GM18508 (cell line): ENCODE data around the gene KMT2E.
"Not testable (repeated sequence)": the region's sequence is repeated elsewhere in the genome, so short reads cannot be mapped to it uniquely, and the experiment has no call there.

Experiments used
- ATAC-seq: cut with Tn5 transposase; IDR thresholded peaks from one replicate; pipeline ENCODE4 v1.9.1; 2021; ENCODE audit warnings: moderate number of reproducible peaks; ENCODE audit not compliant: insufficient read depth, unreplicated experiment

KMT2E gene

DNA sequence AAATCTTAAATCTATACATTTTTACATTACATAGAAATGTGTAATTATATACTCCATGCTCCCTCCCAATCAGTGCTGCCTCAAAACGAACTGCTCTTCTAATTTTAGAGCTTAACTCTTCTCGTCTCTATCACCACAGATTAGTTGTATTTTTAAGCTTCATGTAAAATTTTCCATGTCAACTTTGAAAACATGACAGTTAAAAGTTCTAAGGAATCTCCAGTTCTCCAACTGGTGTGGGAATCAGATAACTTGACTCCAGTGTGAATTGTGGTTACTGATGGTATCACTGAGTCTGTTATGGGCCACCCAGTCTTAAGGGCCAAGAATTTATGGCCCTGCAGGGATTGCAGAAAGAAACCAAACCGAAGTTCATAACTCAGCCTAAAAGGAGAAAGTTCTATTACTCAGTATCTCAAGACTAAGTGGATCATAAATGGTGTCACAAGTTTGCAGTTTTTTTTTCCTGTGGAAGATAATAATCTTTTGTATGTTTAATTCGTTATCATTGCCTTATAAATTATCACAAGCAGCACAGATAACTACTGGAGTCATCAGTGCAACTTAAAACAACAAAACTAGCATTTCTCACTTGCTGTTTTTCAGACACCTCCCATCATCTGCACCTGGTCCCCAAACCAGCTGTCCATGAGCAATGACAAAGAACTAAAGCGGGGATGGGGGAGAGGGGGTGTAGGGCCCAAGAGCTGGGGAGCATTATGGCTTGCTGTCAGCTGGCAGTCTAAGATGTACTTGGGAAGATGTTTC lies 31.5 kb upstream of the KMT2E start:
- ATAC-seq: no peak

DNA sequence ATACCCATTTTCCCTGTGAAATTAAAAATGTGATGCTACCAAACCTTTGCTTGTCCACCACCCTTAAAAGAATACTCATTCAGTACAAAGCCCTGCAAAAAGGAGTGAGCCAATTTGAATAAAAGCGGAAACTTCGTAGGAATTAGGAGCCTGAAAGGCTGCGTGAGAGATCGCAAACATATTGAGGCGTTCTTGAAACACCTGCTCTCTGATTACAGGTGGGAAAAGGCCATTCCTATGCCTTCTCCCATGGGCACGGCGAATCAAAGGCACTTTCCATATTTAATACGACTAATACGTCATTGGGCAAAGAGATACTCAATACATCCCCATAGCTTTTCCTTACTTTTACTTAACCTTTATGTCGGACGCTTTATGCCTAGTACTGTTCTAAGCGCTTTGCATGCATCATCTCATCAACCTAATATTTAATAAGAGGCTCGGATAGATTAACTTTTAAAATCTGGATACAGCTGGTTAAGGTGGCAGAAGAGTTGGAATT lies 30.9 kb upstream of the KMT2E start:
- no peak for ATAC-seq

DNA sequence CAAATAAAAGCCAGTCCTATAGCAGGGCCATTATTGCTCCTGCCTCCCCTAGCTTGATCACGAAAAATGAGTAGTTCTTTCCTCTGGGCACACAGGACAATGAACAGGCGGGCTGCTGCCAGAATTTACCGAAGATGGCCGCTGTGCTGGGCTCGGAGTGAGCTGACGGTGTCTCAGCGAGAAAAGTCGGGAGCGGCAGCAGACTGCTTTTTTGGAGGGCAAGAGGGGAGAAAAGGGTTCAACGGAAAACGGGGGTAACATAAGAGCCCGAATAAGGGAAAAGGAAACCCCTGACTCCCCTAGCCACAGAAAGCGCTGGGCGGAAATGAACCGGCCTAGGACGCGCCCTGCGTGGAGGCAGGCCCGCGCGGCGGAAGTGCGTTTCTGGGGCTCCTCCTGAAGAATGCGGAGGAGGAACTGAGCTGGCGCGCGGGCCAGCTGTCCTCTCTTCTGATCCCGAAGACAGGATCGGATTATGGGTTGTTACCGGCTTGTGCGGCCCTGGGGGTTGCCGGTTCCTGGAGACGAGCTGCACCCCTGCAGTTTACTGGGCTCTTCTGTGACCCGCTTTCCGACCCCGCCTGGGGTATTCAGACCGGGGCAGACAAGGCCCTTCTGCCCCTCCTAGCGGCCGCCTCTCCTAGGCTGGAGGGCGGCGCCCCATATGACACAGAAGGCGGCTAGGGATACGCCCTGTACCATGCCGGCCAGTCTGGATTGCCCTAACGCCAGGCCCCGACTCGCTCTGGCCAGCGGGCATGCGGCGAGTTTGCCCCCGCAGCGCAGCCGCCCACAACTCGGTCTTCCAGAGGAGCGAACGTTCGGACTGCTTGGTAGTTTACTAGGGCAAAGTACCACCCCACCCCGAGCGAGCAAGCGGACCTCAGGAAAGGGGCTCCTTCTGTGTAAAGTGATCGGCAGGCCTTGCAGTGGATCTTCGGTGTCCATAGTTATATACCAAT lies 30.1 kb upstream of the KMT2E start:
- peak; percentile 59 for ATAC-seq

DNA sequence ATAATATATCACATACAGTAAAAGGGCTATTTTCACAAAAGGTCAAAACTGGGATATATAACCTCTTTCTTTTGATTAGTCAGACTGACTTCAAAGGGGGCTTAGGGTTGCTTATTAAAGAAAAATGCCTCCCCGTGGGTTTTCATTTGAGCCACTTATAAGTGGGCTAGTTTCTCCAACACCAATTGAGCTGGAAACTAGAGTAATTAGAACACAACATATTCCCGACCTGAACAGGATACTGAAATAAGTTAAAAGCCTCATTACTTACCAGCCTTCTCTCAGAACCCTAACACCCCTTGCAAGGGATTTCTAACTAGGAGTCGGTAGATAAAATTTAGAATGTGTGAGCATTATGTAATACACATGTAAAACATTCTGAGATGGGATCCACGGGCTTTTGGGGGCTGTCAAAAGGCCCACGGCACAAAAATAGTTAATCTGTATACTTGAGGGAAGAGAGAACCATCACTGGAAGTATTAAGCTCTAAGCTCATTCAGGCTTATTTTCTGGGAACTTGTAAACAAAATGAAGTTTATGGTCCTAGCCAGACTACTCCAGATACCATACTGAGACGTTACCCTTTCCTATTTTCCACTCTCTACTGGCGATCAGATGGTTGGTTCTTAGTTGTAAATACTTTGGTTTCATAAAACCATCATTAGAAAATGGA lies 29.3 kb upstream of the KMT2E start:
- ATAC-seq: no peak

DNA sequence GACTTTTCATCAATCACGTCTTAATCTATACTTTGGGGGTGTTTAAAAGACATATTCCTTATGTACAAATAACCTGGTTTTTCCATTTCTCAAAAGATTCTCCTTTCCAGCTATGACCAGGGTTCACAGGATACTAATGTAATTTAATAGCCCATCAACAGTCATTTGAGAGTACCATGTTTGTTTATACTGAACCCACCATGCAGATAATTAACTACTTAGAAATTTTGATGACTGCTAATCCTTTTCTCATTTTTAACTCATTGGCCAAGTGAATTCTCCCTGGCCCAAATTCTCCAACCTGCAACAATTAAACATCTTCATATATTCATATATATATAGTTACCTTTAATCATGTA lies 28.8 kb upstream of the KMT2E start:
- ATAC-seq: no peak

DNA sequence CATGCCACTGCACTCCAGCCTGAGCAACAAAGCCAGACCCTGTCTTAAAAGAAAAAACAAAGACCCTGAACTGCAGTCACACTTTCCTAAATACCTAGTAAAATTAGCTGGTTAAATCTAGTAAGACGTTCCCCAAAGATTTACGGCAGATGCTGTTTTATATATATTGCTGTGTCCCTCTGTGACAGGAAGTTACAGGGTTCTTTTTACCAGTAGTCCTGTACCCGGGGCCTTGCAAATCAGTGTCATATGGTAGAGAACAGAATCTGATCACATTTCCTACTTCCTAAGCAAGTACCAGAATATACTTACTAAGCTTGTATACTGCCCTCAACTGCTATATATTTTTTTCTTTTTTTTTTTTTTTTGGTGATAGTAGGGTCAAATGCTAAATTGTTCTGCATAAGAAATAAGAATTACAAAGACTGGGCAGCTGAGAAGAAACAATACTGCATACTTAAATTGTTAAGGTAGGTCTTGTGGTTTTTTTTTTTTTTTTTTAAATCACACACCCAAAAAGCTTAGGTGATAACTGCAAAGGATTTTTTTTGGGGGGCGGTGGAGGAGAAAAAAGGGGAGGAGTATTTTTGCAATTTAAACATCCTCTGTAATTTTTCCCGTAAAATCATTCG lies 27.3 kb upstream of the KMT2E start:
- ATAC-seq: no peak

DNA sequence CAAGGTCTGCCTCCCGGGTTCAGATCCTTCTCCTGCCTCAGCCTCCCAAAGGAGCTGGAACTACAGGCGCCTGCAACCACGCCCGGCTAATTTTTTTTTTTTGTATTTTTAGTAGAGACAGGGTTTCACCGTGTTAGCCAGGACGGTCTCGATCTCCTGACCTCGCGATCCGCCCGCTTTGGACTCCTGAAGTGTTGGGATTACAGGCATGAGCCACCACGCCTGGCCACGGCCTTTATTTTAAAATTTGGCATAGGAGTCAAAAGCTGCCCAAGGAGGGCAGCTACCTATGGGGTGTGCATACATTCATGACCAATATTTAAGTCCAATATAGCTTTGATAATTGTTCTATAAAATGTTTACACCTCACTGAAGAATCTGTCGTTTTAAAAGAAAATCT lies 26.6 kb upstream of the KMT2E start:
- ATAC-seq: not testable (repeated sequence)

DNA sequence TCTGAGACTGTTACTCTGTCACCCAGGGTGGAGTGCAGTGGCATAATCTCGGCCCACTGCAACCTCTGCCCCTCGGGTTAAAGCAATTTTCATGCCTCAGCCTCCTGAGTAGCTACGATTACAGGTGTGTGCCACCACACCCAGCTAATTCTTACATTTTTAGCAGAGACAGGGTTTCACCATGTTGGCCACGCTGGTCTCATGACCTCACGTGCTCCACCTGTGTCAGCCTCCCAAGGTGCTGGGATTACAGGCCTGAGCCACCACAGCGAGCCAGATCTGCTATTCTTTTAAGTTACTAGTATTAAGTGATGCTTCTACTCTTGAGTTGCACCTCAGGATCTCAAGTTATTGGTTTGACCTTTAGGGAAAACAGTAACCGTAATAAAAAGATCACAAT lies 23.0 kb upstream of the KMT2E start:
- ATAC-seq: no peak

DNA sequence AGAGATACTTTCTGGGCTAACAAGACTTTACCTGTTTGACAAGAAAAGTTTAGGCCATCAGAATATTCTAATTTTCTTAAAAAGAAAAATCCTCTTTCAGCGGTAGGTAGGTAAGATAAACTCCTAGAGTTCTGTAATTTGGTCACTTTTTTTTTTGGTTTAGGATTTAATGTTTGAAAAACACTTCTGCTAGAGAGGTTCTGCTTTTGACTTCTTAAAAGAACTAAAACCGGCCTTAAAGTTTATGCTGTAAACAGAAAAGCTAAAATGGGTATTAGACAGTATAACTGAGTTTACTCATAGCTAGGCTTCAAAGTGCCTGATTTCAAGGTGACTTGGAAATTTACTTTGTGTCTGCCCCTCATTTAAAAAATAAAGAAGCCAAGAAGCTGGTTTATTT lies 21.7 kb upstream of the KMT2E start:
- ATAC-seq: no peak

DNA sequence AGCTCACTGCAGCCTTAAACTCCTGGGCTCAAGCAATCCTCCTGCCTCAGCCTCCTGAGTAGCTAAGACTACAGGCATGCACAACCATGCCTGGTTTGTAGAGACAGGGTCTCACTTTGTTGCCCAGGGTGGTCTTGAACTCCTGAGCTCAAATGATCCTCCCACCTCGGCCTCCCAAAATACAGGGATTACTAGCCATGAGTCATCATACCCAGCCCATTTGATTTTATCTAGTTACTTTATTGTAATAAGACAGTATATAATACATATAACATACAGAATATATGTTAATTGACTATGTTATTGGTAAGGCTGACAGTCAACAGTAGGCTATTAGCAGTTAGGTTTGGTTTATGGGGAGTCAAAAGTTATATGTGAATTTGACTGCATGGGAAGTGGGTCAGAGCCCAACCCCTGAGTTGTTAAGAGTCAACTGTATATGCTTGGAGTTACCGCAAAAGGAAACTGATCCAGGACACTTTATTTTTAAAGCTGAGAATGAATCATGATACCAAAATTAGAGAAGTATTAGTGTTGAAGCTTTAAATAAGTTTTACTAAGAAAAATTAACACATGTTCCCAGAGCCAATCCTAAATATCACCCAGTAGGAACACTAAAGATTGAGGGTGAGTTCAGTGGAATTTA lies 20.7 kb upstream of the KMT2E start:
- ATAC-seq: no peak

DNA sequence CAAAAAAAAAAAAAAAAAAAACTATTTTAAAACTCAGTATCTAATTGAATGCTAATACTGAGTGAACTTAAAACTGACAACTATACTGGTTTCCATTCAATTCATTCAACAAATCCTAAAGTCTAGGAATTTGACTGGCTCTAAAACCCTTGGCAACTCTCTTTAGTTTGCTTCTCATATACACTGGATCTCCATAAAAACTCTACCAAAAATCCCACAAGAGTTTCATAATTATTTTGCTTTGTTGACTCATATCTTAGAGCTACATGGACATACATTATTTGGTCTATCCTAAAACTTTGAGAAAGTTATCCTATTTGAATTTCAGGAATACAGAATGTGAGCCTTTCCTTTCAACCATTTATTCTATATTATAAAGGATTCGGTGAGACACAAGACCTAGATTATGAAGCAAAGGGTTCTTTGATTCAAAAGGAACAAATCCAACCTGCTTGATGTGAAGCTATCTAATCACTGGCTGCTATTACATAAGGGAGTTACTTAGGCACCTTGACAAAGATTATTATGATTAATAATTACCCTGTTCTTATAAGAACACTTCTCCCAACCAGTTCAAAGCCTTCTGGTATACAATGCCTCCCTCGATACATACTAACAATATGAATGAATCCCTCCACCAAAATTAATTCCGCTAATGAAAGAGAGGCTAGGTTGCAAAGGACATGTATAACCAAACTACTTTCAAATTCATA lies 15.8 kb upstream of the KMT2E start:
- ATAC-seq: no peak

DNA sequence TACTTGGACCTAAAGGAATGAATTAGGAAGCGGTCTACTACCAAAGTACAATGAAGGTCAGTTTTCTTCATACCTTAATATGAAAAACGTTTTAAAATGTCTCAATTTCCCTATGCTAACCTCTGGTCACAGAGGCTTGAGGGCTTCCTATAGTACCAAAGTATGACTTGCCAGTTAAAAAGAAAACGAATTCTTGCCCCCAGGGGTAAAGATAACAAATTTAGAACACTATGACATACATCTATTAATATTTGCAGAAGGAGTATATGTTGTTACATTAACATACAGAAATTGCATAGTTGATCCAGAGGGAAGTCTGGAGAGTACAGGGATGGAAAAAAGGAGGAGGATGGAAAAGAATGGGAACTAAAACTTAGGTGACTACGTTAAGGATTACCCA lies 13.8 kb upstream of the KMT2E start:
- ATAC-seq: no peak

DNA sequence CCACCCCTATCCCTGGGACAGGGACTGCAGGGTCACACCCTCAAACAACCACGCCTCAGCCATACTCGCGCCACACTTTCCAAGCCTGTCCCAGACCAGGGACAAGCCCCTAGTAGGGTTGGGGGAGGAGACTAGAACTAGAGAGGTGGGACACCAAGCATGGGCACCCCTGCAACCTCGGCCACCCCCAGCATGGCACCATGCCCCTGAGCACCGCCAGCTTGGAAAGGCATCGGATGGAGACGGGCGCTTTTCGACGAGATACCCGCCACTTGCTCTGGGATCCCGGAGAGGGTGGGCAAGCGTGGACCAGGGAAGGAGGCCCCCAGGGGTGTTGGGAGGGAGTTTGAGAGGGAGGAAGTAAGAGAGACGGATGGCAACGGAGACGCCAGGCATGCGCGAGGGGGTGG lies 13.1 kb upstream of the KMT2E start:
- no peak for ATAC-seq

DNA sequence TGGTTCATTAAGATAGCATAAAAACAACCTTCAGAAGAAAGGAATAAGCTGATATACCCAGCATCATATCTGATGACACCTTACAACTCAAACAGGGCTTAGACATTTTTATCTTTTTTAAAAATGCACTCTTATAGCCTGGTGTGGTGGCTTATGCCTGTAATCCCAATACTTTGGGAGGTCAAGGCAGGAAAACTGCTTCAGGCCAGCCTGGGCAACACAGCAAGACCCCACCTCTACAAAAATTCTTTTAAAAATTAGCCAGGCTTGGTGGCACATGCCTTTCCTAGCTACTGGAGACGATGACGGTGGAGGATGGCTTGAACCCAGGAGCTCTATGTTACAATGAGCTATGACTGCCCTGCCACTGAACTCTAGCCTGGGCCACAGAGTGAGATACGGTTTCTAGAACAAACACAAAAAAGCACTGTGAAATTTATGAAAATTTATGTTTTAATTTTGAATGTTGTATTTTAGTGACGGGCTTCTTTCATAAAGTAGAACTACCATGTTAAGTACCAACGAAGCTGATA lies 12.3 kb upstream of the KMT2E start:
- no peak for ATAC-seq

DNA sequence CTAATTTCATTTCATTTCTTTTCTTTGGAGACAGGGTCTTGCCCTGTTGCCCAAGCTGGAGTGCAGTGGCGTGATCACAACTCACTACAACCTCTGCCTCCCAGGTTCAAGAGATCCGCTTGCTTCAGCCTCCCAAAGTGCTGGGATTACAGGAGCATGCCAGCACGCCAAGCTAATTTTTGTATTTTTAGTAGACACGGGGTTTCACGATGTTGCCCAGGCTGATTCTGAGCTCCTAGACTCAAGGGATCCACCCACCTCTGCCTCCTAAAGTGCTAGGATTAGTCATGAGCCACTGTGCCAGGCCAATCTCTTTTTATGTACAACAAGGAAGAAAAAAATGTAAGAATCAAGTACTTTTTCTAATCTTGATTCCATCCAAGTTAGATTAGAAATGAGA lies 10.7 kb upstream of the KMT2E start:
- ATAC-seq: no peak

DNA sequence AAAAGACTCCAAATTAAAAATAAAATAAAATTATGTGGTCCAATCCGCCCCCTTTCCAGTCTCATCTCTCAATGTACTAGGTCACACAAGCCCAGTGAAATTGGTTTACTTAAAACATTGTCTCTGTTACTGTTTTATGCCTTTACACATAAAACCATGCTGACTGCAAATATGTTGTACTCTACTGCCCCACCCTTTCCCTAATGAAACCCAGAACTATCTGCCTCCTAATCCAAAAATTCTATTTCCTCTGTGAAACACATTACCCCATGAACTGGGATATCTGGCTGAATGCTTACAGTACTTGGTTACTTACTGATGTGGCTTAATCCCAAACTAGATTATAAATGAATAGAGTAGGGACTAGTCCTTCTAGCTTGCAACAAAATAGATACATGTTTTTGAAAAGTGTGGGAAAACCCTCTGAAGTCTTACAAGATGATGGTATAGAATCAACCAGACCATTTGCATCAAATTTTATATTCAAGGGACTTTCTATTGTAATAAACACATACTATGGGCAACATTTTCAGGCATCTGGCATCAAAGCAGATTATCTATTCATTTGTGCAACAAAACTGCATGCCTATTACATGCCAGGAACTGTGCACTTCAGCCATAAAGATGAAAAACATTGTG lies 10.0 kb upstream of the KMT2E start:
- ATAC-seq: no peak

DNA sequence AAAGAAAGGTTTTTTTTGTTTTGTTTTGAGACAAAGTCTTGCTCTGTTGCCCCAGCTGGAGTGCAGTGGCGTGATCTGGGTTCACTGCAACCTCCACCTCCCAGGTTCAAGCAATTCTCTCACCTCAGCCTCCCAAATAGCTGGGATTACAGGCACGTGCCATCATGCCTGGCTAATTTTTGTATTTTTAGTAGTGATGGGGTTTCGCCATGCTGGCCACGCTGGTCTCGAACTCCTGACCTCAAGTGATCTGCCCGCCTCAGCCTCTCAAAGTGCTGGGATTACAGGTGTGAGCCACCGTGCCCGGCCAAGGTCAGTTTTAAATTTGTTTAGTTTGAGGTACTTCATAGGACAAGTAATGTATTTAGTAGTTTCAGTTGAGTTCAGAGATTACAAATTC lies 9.0 kb upstream of the KMT2E start:
- not testable (repeated sequence) for ATAC-seq

DNA sequence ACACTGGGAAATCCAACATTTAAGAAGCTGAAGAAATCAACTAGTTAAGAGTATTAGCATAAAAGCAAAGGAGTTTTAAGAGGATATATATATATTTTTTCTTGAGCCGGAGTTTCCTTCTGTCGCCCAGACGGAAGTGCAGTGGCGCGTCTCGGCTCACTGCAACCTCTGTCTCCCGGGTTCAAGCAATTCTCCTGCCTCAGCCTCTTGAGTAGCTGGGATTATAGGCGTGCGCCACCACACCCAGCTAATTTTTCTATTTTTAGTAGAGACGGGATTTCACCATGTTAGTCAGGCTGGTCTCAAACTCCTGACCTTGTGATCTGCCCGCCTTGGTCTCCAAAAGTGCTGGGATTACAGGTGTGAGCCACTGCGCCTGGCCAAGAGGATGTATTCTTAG lies 8.5 kb upstream of the KMT2E start:
- not testable (repeated sequence) for ATAC-seq
